Measurements from ENCODE around the gene INCENP.

Gene INCENP

GRCh38 chr11:62141111-62142042 lies 17.6 kb downstream of the INCENP start:
- DNase-seq, result no peak

GRCh38 chr11:62142043-62142375 lies 18.2 kb downstream of the INCENP start:
- no peak for DNase-seq

- DNase-seq, result no peak
Measured at GRCh38 chr11:62142921-62143320, 19.1 kb downstream of the INCENP start.

- DNase-seq, result no peak
Measured at GRCh38 chr11:62143727-62144126, 19.9 kb downstream of the INCENP start.

- DNase-seq, result no peak
Measured at GRCh38 chr11:62144641-62145255, 20.9 kb downstream of the INCENP start.

- no peak for DNase-seq
Measured at GRCh38 chr11:62145261-62145871, 21.6 kb downstream of the INCENP start.

- DNase-seq, result no peak
Measured at GRCh38 chr11:62146476-62147200, 22.8 kb downstream of the INCENP start.

- no peak for DNase-seq
Measured at GRCh38 chr11:62147545-62147944, 23.7 kb downstream of the INCENP start.

- no peak for DNase-seq
Measured at GRCh38 chr11:62148271-62148980, 24.6 kb downstream of the INCENP start.

GRCh38 chr11:62149986-62150886 lies 26.4 kb downstream of the INCENP start:
- no peak for DNase-seq

GRCh38 chr11:62150887-62151736 lies 27.3 kb downstream of the INCENP start:
- no peak for DNase-seq

- no peak for DNase-seq
Measured at GRCh38 chr11:62151737-62152102, 27.9 kb downstream of the INCENP start.

GRCh38 chr11:62152245-62153086 lies 28.7 kb downstream of the INCENP start:
- DNase-seq, result no peak

- DNase-seq, result no peak
Measured at GRCh38 chr11:62153087-62153395, 29.2 kb downstream of the INCENP start.

GRCh38 chr11:62153617-62154016 lies 29.8 kb downstream of the INCENP start:
- no peak for DNase-seq

- no peak for DNase-seq
Measured at GRCh38 chr11:62157603-62158002, 33.8 kb downstream of the INCENP start.

- no peak for DNase-seq
Measured at GRCh38 chr11:62166371-62166770, 42.6 kb downstream of the INCENP start.

GRCh38 chr11:62169448-62169847 lies 45.6 kb downstream of the INCENP start:
- no peak for DNase-seq

GRCh38 chr11:62169935-62170334 lies 46.1 kb downstream of the INCENP start:
- DNase-seq, result no peak

GRCh38 chr11:62171261-62171723 lies 47.5 kb downstream of the INCENP start:
- DNase-seq, result peak; percentile 80 to 83

All from NCI-H2081 (cell line).